Measurements from ENCODE around the gene SELE. TPM values are rescaled to one million over a fixed set of nuclear protein-coding genes. Genes with fewer than 3 reads are reported as not detected.

SELE gene
- total RNA-seq (10 to 100 TPM; 14.8 to 38.8 TPM), polyA plus RNA-seq (under 1 TPM in 1 of 2 donors, not detected in 1; 0.18 TPM)
- long read RNA-seq, donor 1, transcript SELE-201 (14 exons, 3,857 nt): major isoform, 5 of 11 reads
- long read RNA-seq, donor 1, partial matches to known transcripts: 5 of 11 reads
- long read RNA-seq, donor 1, other reads (novel, unspliced or antisense): 1 of 11 reads
- long read RNA-seq, donor 2, transcript SELE-201 (14 exons, 3,857 nt): major isoform, 13 of 20 reads
- long read RNA-seq, donor 2, partial matches to known transcripts: 4 of 20 reads
- long read RNA-seq, donor 2, other reads (novel, unspliced or antisense): 3 of 20 reads

- ATAC-seq (ENCODE audit: low FRiP score) (no peak), DNase-seq (no peak)
- H3K27ac ChIP-seq (ENCODE audit: low read depth in 1 of 2, low read length in 2 of 2): no peak within 1 kb of the TSS
- H3K4me1 ChIP-seq (ENCODE audit: control insufficient read depth in 1 of 2, insufficient read depth in 2 of 2, low read length in 2 of 2): no peaks in the 10 kb centered on the region
- no peak within 1 kb of the TSS for H3K4me3 ChIP-seq (ENCODE audit: low read length in 2 of 2)
- H3K9me3 ChIP-seq (ENCODE audit: control insufficient read depth, low read length): peaks cover 1% of the 10 kb centered on the region
- intact Hi-C loops (cut with DNase I): no loop called here
- H3K27me3 ChIP-seq (ENCODE audit: control insufficient read depth in 1 of 2, insufficient read depth in 2 of 2, low read length in 1 of 2): no peaks in the 10 kb centered on the region
- 70 to 75% methylated on average over 7 of the region's 7 CpGs for WGBS, 2 donors
- H3K36me3 ChIP-seq (ENCODE audit: control insufficient read depth in 1 of 2, insufficient read depth in 2 of 2, low read length in 1 of 2): no peaks in the 10 kb centered on the region
Measured at GRCh38 chr1:169733924-169734323, at the start of gene SELE. Gene SELE, minus strand, starts transcription at chr1:169734079. Its CDS starts 467 bp downstream, at chr1:169733612.

GRCh38 chr1:169782596-169782995 is 48.7 kb upstream of the SELE start:
- WGBS, 2 donors: 68 to 84% methylated on average over 3 of the region's 3 CpGs
- Histone ChIP-seq H3K36me3 (ENCODE audit: control insufficient read depth in 1 of 2, insufficient read depth in 2 of 2, low read length in 1 of 2) (no peaks in the 10 kb centered on the region), H3K4me3 (ENCODE audit: low read length in 2 of 2) (no peak overlapping the region), H3K9me3 (ENCODE audit: control insufficient read depth, low read length) (no peaks in the 10 kb centered on the region), H3K27ac (ENCODE audit: low read depth in 1 of 2, low read length in 2 of 2) (no peak overlapping the region), H3K27me3 (ENCODE audit: control insufficient read depth in 1 of 2, insufficient read depth in 2 of 2, low read length in 1 of 2) (peaks cover 0 to 3% of the 10 kb centered on the region in 2 donors), H3K4me1 (ENCODE audit: control insufficient read depth in 1 of 2, insufficient read depth in 2 of 2, low read length in 2 of 2) (no peaks in the 10 kb centered on the region)
- no peak for ATAC-seq (ENCODE audit: low FRiP score)
- intact Hi-C loops (cut with DNase I): no loop called here
- no peak for DNase-seq

- 3% methylated on average over 4 of the region's 4 CpGs for WGBS, 2 donors
- H3K27ac ChIP-seq (ENCODE audit: low read depth in 1 of 2, low read length in 2 of 2): no peak overlapping the region
- H3K4me3 ChIP-seq (ENCODE audit: low read length in 2 of 2): no peak overlapping the region
- no peaks in the 10 kb centered on the region for H3K4me1 ChIP-seq (ENCODE audit: control insufficient read depth in 1 of 2, insufficient read depth in 2 of 2, low read length in 2 of 2)
- no peak for ATAC-seq (ENCODE audit: low FRiP score)
- H3K9me3 ChIP-seq (ENCODE audit: control insufficient read depth, low read length): no peaks in the 10 kb centered on the region
- no peaks in the 10 kb centered on the region for H3K36me3 ChIP-seq (ENCODE audit: control insufficient read depth in 1 of 2, insufficient read depth in 2 of 2, low read length in 1 of 2)
- no peaks in the 10 kb centered on the region for H3K27me3 ChIP-seq (ENCODE audit: control insufficient read depth in 1 of 2, insufficient read depth in 2 of 2, low read length in 1 of 2)
- no peak for DNase-seq
- intact Hi-C loops (cut with DNase I): no loop called here
Measured at GRCh38 chr1:169779970-169780369, 46.1 kb upstream of the SELE start.

- no peaks in the 10 kb centered on the region for H3K4me1 ChIP-seq (ENCODE audit: control insufficient read depth in 1 of 2, insufficient read depth in 2 of 2, low read length in 2 of 2)
- no peaks in the 10 kb centered on the region for H3K9me3 ChIP-seq (ENCODE audit: control insufficient read depth, low read length)
- ATAC-seq (ENCODE audit: low FRiP score) (no peak), DNase-seq (no peak)
- no peak overlapping the region for H3K27ac ChIP-seq (ENCODE audit: low read depth in 1 of 2, low read length in 2 of 2)
- H3K36me3 ChIP-seq (ENCODE audit: control insufficient read depth in 1 of 2, insufficient read depth in 2 of 2, low read length in 1 of 2): no peaks in the 10 kb centered on the region
- H3K27me3 ChIP-seq (ENCODE audit: control insufficient read depth in 1 of 2, insufficient read depth in 2 of 2, low read length in 1 of 2): no peaks in the 10 kb centered on the region
- no peak overlapping the region for H3K4me3 ChIP-seq (ENCODE audit: low read length in 2 of 2)
- intact Hi-C loops (cut with DNase I): no loop called here
Measured at GRCh38 chr1:169779150-169779549, 45.3 kb upstream of the SELE start.

GRCh38 chr1:169776440-169776839 is 42.6 kb upstream of the SELE start:
- Histone ChIP-seq H3K4me3 (ENCODE audit: low read length in 2 of 2) (no peak overlapping the region), H3K4me1 (ENCODE audit: control insufficient read depth in 1 of 2, insufficient read depth in 2 of 2, low read length in 2 of 2) (no peaks in the 10 kb centered on the region), H3K9me3 (ENCODE audit: control insufficient read depth, low read length) (no peaks in the 10 kb centered on the region), H3K36me3 (ENCODE audit: control insufficient read depth in 1 of 2, insufficient read depth in 2 of 2, low read length in 1 of 2) (no peaks in the 10 kb centered on the region), H3K27ac (ENCODE audit: low read depth in 1 of 2, low read length in 2 of 2) (no peak overlapping the region), H3K27me3 (ENCODE audit: control insufficient read depth in 1 of 2, insufficient read depth in 2 of 2, low read length in 1 of 2) (no peaks in the 10 kb centered on the region)
- DNase-seq (no peak), ATAC-seq (ENCODE audit: low FRiP score) (no peak)
- WGBS, 2 donors: 73 to 76% methylated on average over 3 of the region's 3 CpGs
- intact Hi-C loops (cut with DNase I): no loop called here

GRCh38 chr1:169768161-169768560 is 34.3 kb upstream of the SELE start:
- ATAC-seq (ENCODE audit: low FRiP score) (no peak), DNase-seq (no peak)
- H3K9me3 ChIP-seq (ENCODE audit: control insufficient read depth, low read length): no peaks in the 10 kb centered on the region
- no peak overlapping the region for H3K27ac ChIP-seq (ENCODE audit: low read depth in 1 of 2, low read length in 2 of 2)
- no peaks in the 10 kb centered on the region for H3K27me3 ChIP-seq (ENCODE audit: control insufficient read depth in 1 of 2, insufficient read depth in 2 of 2, low read length in 1 of 2)
- WGBS, 2 donors: 67 to 75% methylated on average over 2 of the region's 2 CpGs
- no peak overlapping the region for H3K4me3 ChIP-seq (ENCODE audit: low read length in 2 of 2)
- no peaks in the 10 kb centered on the region for H3K4me1 ChIP-seq (ENCODE audit: control insufficient read depth in 1 of 2, insufficient read depth in 2 of 2, low read length in 2 of 2)
- intact Hi-C loops (cut with DNase I): no loop called here
- H3K36me3 ChIP-seq (ENCODE audit: control insufficient read depth in 1 of 2, insufficient read depth in 2 of 2, low read length in 1 of 2): no peaks in the 10 kb centered on the region

- H3K4me1 ChIP-seq (ENCODE audit: control insufficient read depth in 1 of 2, insufficient read depth in 2 of 2, low read length in 2 of 2): no peaks in the 10 kb centered on the region
- no peak overlapping the region for H3K27ac ChIP-seq (ENCODE audit: low read depth in 1 of 2, low read length in 2 of 2)
- no peak overlapping the region for H3K4me3 ChIP-seq (ENCODE audit: low read length in 2 of 2)
- no peaks in the 10 kb centered on the region for H3K36me3 ChIP-seq (ENCODE audit: control insufficient read depth in 1 of 2, insufficient read depth in 2 of 2, low read length in 1 of 2)
- intact Hi-C loops (cut with DNase I): no loop called here
- H3K27me3 ChIP-seq (ENCODE audit: control insufficient read depth in 1 of 2, insufficient read depth in 2 of 2, low read length in 1 of 2): no peaks in the 10 kb centered on the region
- ATAC-seq (ENCODE audit: low FRiP score) (no peak), DNase-seq (no peak)
- WGBS, 2 donors: 43 to 54% methylated on average over 7 of the region's 7 CpGs
- no peaks in the 10 kb centered on the region for H3K9me3 ChIP-seq (ENCODE audit: control insufficient read depth, low read length)
Measured at GRCh38 chr1:169765580-169766331, 31.9 kb upstream of the SELE start.

GRCh38 chr1:169764919-169765318 is 31.0 kb upstream of the SELE start:
- WGBS, 2 donors: 49 to 59% methylated on average over 1 of the region's 1 CpG
- Histone ChIP-seq H3K4me1 (ENCODE audit: control insufficient read depth in 1 of 2, insufficient read depth in 2 of 2, low read length in 2 of 2) (no peaks in the 10 kb centered on the region), H3K27ac (ENCODE audit: low read depth in 1 of 2, low read length in 2 of 2) (no peak overlapping the region), H3K9me3 (ENCODE audit: control insufficient read depth, low read length) (no peaks in the 10 kb centered on the region), H3K27me3 (ENCODE audit: control insufficient read depth in 1 of 2, insufficient read depth in 2 of 2, low read length in 1 of 2) (no peaks in the 10 kb centered on the region), H3K4me3 (ENCODE audit: low read length in 2 of 2) (no peak overlapping the region), H3K36me3 (ENCODE audit: control insufficient read depth in 1 of 2, insufficient read depth in 2 of 2, low read length in 1 of 2) (no peaks in the 10 kb centered on the region)
- intact Hi-C loops (cut with DNase I): no loop called here
- ATAC-seq (ENCODE audit: low FRiP score) (no peak), DNase-seq (no peak)

GRCh38 chr1:169762699-169763098 is 28.8 kb upstream of the SELE start:
- intact Hi-C loops (cut with DNase I): no loop called here
- H3K27ac ChIP-seq (ENCODE audit: low read depth in 1 of 2, low read length in 2 of 2): no peak overlapping the region
- H3K36me3 ChIP-seq (ENCODE audit: control insufficient read depth in 1 of 2, insufficient read depth in 2 of 2, low read length in 1 of 2): no peaks in the 10 kb centered on the region
- H3K4me1 ChIP-seq (ENCODE audit: control insufficient read depth in 1 of 2, insufficient read depth in 2 of 2, low read length in 2 of 2): no peaks in the 10 kb centered on the region
- no peaks in the 10 kb centered on the region for H3K9me3 ChIP-seq (ENCODE audit: control insufficient read depth, low read length)
- no peak for DNase-seq
- no peaks in the 10 kb centered on the region for H3K27me3 ChIP-seq (ENCODE audit: control insufficient read depth in 1 of 2, insufficient read depth in 2 of 2, low read length in 1 of 2)
- ATAC-seq (ENCODE audit: low FRiP score): no peak
- no peak overlapping the region for H3K4me3 ChIP-seq (ENCODE audit: low read length in 2 of 2)
- 95 to 100% methylated on average over 1 of the region's 1 CpG for WGBS, 2 donors
